Measurements from ENCODE around the gene GPR61. TPM values are rescaled to one million over a fixed set of nuclear protein-coding genes. Genes with fewer than 3 reads are reported as not detected.

GPR61 gene
- total and polyA plus RNA-seq, 9 of the 15 experiments (the other 6 are each of a cell fraction or from before 2014, with no cell fraction given): 0.04 to 1.1 (median 0.25) TPM; not detected in 4

- no peak for TF ChIP-seq ZNF143 (CRISPR knock-in tag; IDR thresholded peaks at IDR 0.05)
- TF ChIP-seq SOX6 (IDR thresholded peaks at IDR 0.05): 0 out of 2 replicates have a peak, but pooled peaks have one; percentile 15
- peak; percentile 41; the same call in 1 of the 2 replicates for TF ChIP-seq FOXM1 (IDR thresholded peaks at IDR 0.05; ENCODE audit: low read depth)
- TF ChIP-seq FOXM1 (CRISPR knock-in tag; IDR thresholded peaks at IDR 0.05; ENCODE audit: low read depth): no peak
- peak; percentile 53; the same call in 1 of the 2 replicates for TF ChIP-seq GATAD2B (IDR thresholded peaks at IDR 0.05; ENCODE audit: borderline replicate concordance)
- TF ChIP-seq FOXK1 (CRISPR knock-in tag; IDR thresholded peaks at IDR 0.05; ENCODE audit: borderline replicate concordance): no peak
- peak; percentile 57; the same call in 1 of the 2 replicates for TF ChIP-seq JUND (IDR thresholded peaks at IDR 0.05; ENCODE audit: borderline replicate concordance, low read depth, low read length)
- TF ChIP-seq JUND (tag; IDR thresholded peaks at IDR 0.05; ENCODE audit: borderline replicate concordance, low read depth, low read length): peak; percentile 51; the same call in 2 of the 3 replicates
- TF ChIP-seq CREM (IDR thresholded peaks at IDR 0.05; ENCODE audit: low read depth): peak; percentile 59
- TF ChIP-seq TCF3 (CRISPR knock-in tag; IDR thresholded peaks at IDR 0.05): 0 out of 2 replicates have a peak, but pooled peaks have one; percentile 19
- no peak for TF ChIP-seq ZNF431 (CRISPR knock-in tag; IDR thresholded peaks at IDR 0.05)
- peak; percentile 48 for TF ChIP-seq CTCFL (IDR thresholded peaks at IDR 0.05; ENCODE audit: borderline replicate concordance, insufficient read depth, low read depth, low read length, poor library complexity, severe bottlenecking)
- TF ChIP-seq HCFC1 (IDR thresholded peaks at IDR 0.05; ENCODE audit: low read depth, low read length): peak; percentile 59; the same call in 1 of the 2 replicates
- TF ChIP-seq ERF (CRISPR knock-in tag; IDR thresholded peaks at IDR 0.05): no peak
- TF ChIP-seq, protein P1, sequence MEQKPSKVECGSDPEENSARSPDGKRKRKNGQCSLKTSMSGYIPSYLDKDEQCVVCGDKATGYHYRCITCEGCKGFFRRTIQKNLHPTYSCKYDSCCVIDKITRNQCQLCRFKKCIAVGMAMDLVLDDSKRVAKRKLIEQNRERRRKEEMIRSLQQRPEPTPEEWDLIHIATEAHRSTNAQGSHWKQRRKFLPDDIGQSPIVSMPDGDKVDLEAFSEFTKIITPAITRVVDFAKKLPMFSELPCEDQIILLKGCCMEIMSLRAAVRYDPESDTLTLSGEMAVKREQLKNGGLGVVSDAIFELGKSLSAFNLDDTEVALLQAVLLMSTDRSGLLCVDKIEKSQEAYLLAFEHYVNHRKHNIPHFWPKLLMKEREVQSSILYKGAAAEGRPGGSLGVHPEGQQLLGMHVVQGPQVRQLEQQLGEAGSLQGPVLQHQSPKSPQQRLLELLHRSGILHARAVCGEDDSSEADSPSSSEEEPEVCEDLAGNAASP (IDR thresholded peaks at IDR 0.05): no peak
- TF ChIP-seq BHLHE40 (IDR thresholded peaks at IDR 0.05; ENCODE audit: low read length): 0 out of 2 replicates have a peak, but pooled peaks have one; percentile 37
- TF ChIP-seq ZNF57 (CRISPR knock-in tag; IDR thresholded peaks at IDR 0.05): no peak
- TF ChIP-seq SUPT5H (IDR thresholded peaks at IDR 0.05): 0 out of 2 replicates have a peak, but pooled peaks have one; percentile 22
- no peak for TF ChIP-seq KLF10 (CRISPR knock-in tag; IDR thresholded peaks at IDR 0.05)
- 0 out of 2 replicates have a peak, but pooled peaks have one; percentile 56 for TF ChIP-seq PHF21A (IDR thresholded peaks at IDR 0.05; ENCODE audit: borderline replicate concordance, low read depth)
- TF ChIP-seq ETV5 (CRISPR knock-in tag; IDR thresholded peaks at IDR 0.05; ENCODE audit: low read depth): peak; percentile 60
- TF ChIP-seq, protein P2, sequence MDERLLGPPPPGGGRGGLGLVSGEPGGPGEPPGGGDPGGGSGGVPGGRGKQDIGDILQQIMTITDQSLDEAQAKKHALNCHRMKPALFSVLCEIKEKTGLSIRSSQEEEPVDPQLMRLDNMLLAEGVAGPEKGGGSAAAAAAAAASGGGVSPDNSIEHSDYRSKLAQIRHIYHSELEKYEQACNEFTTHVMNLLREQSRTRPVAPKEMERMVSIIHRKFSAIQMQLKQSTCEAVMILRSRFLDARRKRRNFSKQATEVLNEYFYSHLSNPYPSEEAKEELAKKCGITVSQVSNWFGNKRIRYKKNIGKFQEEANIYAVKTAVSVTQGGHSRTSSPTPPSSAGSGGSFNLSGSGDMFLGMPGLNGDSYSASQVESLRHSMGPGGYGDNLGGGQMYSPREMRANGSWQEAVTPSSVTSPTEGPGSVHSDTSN (CRISPR knock-in tag; IDR thresholded peaks at IDR 0.05; ENCODE audit: low read depth): no peak
- TF ChIP-seq, protein P2 (tag; conservative IDR thresholded peaks at IDR 0.05; ENCODE audit: low read depth): peak; percentile 82
- TF ChIP-seq ZNF644 (tag; IDR thresholded peaks at IDR 0.05; ENCODE audit: low read depth): 0 out of 2 replicates have a peak, but pooled peaks have one; percentile 28
These were observed 6.8 kb downstream of the GPR61 start (continued) for GRCh38 chr1:109546311-109547109.

All from K562 (cell line).